ENCODE results near the gene SLC35F6. TPM values are rescaled to one million over a fixed set of nuclear protein-coding genes. Genes with fewer than 3 reads are reported as not detected.

SLC35F6 gene
- total and polyA plus RNA-seq, 2 donors (not counting 1 experiment from before 2014, with no cell fraction given): 35.2 to 61.4 TPM

- no peak overlapping the region for H3K4me3 ChIP-seq (replicated peaks in 1 of 4; ENCODE audit: control extremely low read depth in 1 of 4, insufficient read depth in 1 of 4, low read depth in 3 of 4, low read length in 4 of 4)
- H3K27me3 ChIP-seq (ENCODE audit: control insufficient read depth, insufficient read depth, low read length): peaks cover 4% of the 10 kb centered on the region
- no peaks in the 10 kb centered on the region for H3K9me3 ChIP-seq (ENCODE audit: control insufficient read depth, insufficient read depth, low read depth, low read length)
- DNase-seq (ENCODE audit: low read depth in 2 of 2): no peak
- H3K79me2 ChIP-seq (ENCODE audit: control insufficient read depth, insufficient read depth, low read length): no peaks in the 10 kb centered on the region
- no peaks in the 10 kb centered on the region for H4K20me1 ChIP-seq (ENCODE audit: control insufficient read depth, extremely low read depth, insufficient read depth, low read length)
- no peak overlapping the region for H3K9ac ChIP-seq (ENCODE audit: insufficient read depth, low read length)
- TF ChIP-seq EZH2 (IDR thresholded peaks at IDR 0.05; ENCODE audit: low read length, missing control alignments) (no peak), CTCF (conservative IDR thresholded peaks at IDR 0.05 in 1 of 2, IDR thresholded peaks at IDR 0.05 in 1 of 2; ENCODE audit: low read depth in 1 of 2, low read length in 2 of 2) (no peak)
- no peak overlapping the region for H2AFZ ChIP-seq (ENCODE audit: low read length)
- H3K27ac ChIP-seq (ENCODE audit: insufficient read depth, low read length): no peak overlapping the region
- H3K4me1 ChIP-seq (ENCODE audit: control insufficient read depth, extremely low read depth, insufficient read depth, low read length): no peaks in the 10 kb centered on the region
- no peaks in the 10 kb centered on the region for H3K36me3 ChIP-seq (ENCODE audit: control insufficient read depth, insufficient read depth, low read length)
- H3K4me2 ChIP-seq (ENCODE audit: extremely low read depth, insufficient read depth, low read length): no peak overlapping the region
These were observed 52.8 kb downstream of the SLC35F6 start for GRCh38 chr2:26816893-26817292.

GRCh38 chr2:26818255-26818654 lies 54.2 kb downstream of the SLC35F6 start:
- Histone ChIP-seq H3K36me3 (ENCODE audit: control insufficient read depth, insufficient read depth, low read length) (no peaks in the 10 kb centered on the region), H3K27ac (ENCODE audit: insufficient read depth, low read length) (no peak overlapping the region), H2AFZ (ENCODE audit: low read length) (no peak overlapping the region), H3K9me3 (ENCODE audit: control insufficient read depth, insufficient read depth, low read depth, low read length) (no peaks in the 10 kb centered on the region), H3K4me1 (ENCODE audit: control insufficient read depth, extremely low read depth, insufficient read depth, low read length) (no peaks in the 10 kb centered on the region), H4K20me1 (ENCODE audit: control insufficient read depth, extremely low read depth, insufficient read depth, low read length) (no peaks in the 10 kb centered on the region), H3K9ac (ENCODE audit: insufficient read depth, low read length) (no peak overlapping the region), H3K79me2 (ENCODE audit: control insufficient read depth, insufficient read depth, low read length) (no peaks in the 10 kb centered on the region), H3K4me3 (replicated peaks in 1 of 4; ENCODE audit: control extremely low read depth in 1 of 4, insufficient read depth in 1 of 4, low read depth in 3 of 4, low read length in 4 of 4) (no peak overlapping the region), H3K4me2 (ENCODE audit: extremely low read depth, insufficient read depth, low read length) (no peak overlapping the region), H3K27me3 (ENCODE audit: control insufficient read depth, insufficient read depth, low read length) (peaks cover 4% of the 10 kb centered on the region)
- TF ChIP-seq EZH2 (IDR thresholded peaks at IDR 0.05; ENCODE audit: low read length, missing control alignments): no peak
- TF ChIP-seq CTCF (conservative IDR thresholded peaks at IDR 0.05 in 1 of 2, IDR thresholded peaks at IDR 0.05 in 1 of 2; ENCODE audit: low read depth in 1 of 2, low read length in 2 of 2): no peak
- DNase-seq (ENCODE audit: low read depth in 2 of 2): no peak

GRCh38 chr2:26818972-26819371 lies 54.9 kb downstream of the SLC35F6 start:
- Histone ChIP-seq H4K20me1 (ENCODE audit: control insufficient read depth, extremely low read depth, insufficient read depth, low read length) (no peaks in the 10 kb centered on the region), H3K79me2 (ENCODE audit: control insufficient read depth, insufficient read depth, low read length) (no peaks in the 10 kb centered on the region), H3K9me3 (ENCODE audit: control insufficient read depth, insufficient read depth, low read depth, low read length) (no peaks in the 10 kb centered on the region), H3K27ac (ENCODE audit: insufficient read depth, low read length) (no peak overlapping the region), H3K36me3 (ENCODE audit: control insufficient read depth, insufficient read depth, low read length) (no peaks in the 10 kb centered on the region), H3K4me1 (ENCODE audit: control insufficient read depth, extremely low read depth, insufficient read depth, low read length) (no peaks in the 10 kb centered on the region), H3K4me3 (replicated peaks in 1 of 4; ENCODE audit: control extremely low read depth in 1 of 4, insufficient read depth in 1 of 4, low read depth in 3 of 4, low read length in 4 of 4) (no peak overlapping the region), H3K27me3 (ENCODE audit: control insufficient read depth, insufficient read depth, low read length) (peaks cover 4% of the 10 kb centered on the region), H3K4me2 (ENCODE audit: extremely low read depth, insufficient read depth, low read length) (no peak overlapping the region), H2AFZ (ENCODE audit: low read length) (no peak overlapping the region), H3K9ac (ENCODE audit: insufficient read depth, low read length) (no peak overlapping the region)
- no peak for TF ChIP-seq EZH2 (IDR thresholded peaks at IDR 0.05; ENCODE audit: low read length, missing control alignments)
- DNase-seq (ENCODE audit: low read depth in 2 of 2): no peak

Measured in fibroblast of lung (primary cell).